Hindlimb muscle (tissue), 1 donor: ENCODE data around the gene AIF1L. TPM values are rescaled to one million over a fixed set of nuclear protein-coding genes. Genes with fewer than 3 reads are reported as not detected.

Experiments used
- DNase-seq: peaks from one replicate; pipeline ENCODE4 v3.0.0-alpha.2; 2013
- polyA plus RNA-seq: library from polyadenylated mRNA; unstranded; fragments of 120-200 nt; gene quantifications from one replicate; pipeline ENCODE4 v1.2.1, GENCODE V29; 2013; ENCODE audit not compliant: insufficient read length

Gene AIF1L
- polyA plus RNA-seq = 21.5 TPM

- peak; percentile 47 for DNase-seq
Observed at GRCh38 chr9:131096269-131097125, at the start of gene AIF1L. AIF1L (plus strand) TSS chr9:131096531; CDS start chr9:131096630, 99 bp downstream.

- DNase-seq = peak; percentile 82
Observed at GRCh38 chr9:131046581-131047202, 49.6 kb upstream of the AIF1L start.

- no peak for DNase-seq
Observed at GRCh38 chr9:131048332-131048731, 48.0 kb upstream of the AIF1L start.

- no peak for DNase-seq
Observed at GRCh38 chr9:131048820-131049219, 47.5 kb upstream of the AIF1L start.

GRCh38 chr9:131049829-131050715, 46.3 kb upstream of the AIF1L start:
- DNase-seq = no peak

GRCh38 chr9:131050831-131051230, 45.5 kb upstream of the AIF1L start:
- DNase-seq = no peak

GRCh38 chr9:131051592-131052517, 44.5 kb upstream of the AIF1L start:
- DNase-seq = no peak

GRCh38 chr9:131053896-131054295, 42.4 kb upstream of the AIF1L start:
- DNase-seq = no peak

- no peak for DNase-seq
Observed at GRCh38 chr9:131056781-131057506, 39.4 kb upstream of the AIF1L start.

- no peak for DNase-seq
Observed at GRCh38 chr9:131060900-131061630, 35.3 kb upstream of the AIF1L start.

- DNase-seq = no peak
Observed at GRCh38 chr9:131062969-131063368, 33.4 kb upstream of the AIF1L start.

GRCh38 chr9:131065599-131065998, 30.7 kb upstream of the AIF1L start:
- no peak for DNase-seq

GRCh38 chr9:131067625-131068024, 28.7 kb upstream of the AIF1L start:
- no peak for DNase-seq

- DNase-seq = no peak
Observed at GRCh38 chr9:131068076-131068816, 28.1 kb upstream of the AIF1L start.

- DNase-seq = no peak
Observed at GRCh38 chr9:131069699-131070098, 26.6 kb upstream of the AIF1L start.

- no peak for DNase-seq
Observed at GRCh38 chr9:131072107-131072870, 24.0 kb upstream of the AIF1L start.

- no peak for DNase-seq
Observed at GRCh38 chr9:131072871-131073237, 23.5 kb upstream of the AIF1L start.

GRCh38 chr9:131076347-131077195, 19.8 kb upstream of the AIF1L start:
- DNase-seq = no peak
